Fibroblast of lung (primary cell): ENCODE results near the gene ENTPD7. TPM values are rescaled to one million over a fixed set of nuclear protein-coding genes. Genes with fewer than 3 reads are reported as not detected.
"Not testable (repeated sequence)": the region's sequence is repeated elsewhere in the genome, so short reads cannot be mapped to it uniquely, and the experiment has no call there.

Source experiments
- DNase-seq, 2 donors: peaks; one replicate each; pipeline versions ENCODE4 v3.0.0 to v3.0.0-alpha.2; 2010; ENCODE audit warnings: low read depth in 2 of 2
- H2AFZ ChIP-seq: 2 replicates; pipeline ENCODE4 v1.5.1; 2012; ENCODE audit warnings: low read length, control low read depth, inconsistent platforms
- H3K27ac ChIP-seq: 2 replicates; pipeline ENCODE4 v1.5.1; 2011; ENCODE audit warnings: low read length, control low read depth; ENCODE audit not compliant: insufficient read depth
- H3K27me3 ChIP-seq: 2 replicates; pipeline ENCODE4 v1.5.1; 2011; ENCODE audit warnings: mild to moderate bottlenecking, low read length; ENCODE audit not compliant: control insufficient read depth, insufficient read depth
- H3K36me3 ChIP-seq: 2 replicates; pipeline ENCODE4 v1.5.1; 2011; ENCODE audit warnings: low read length; ENCODE audit not compliant: control insufficient read depth, insufficient read depth
- H3K4me1 ChIP-seq: 2 replicates; pipeline ENCODE4 v1.5.1; 2011; ENCODE audit warnings: low read length; ENCODE audit not compliant: control insufficient read depth, insufficient read depth; ENCODE audit errors: extremely low read depth
- H3K4me2 ChIP-seq: 2 replicates; pipeline ENCODE4 v1.5.1; 2011; ENCODE audit warnings: low read length, control low read depth; ENCODE audit not compliant: insufficient read depth; ENCODE audit errors: extremely low read depth
- H3K4me3 ChIP-seq, 4 experiments: fragments of 200-600 bp in 1 of 4; sonication (generic) in 1 of 4; replicated peaks in 1 of 4; 2 replicates each; pipeline ENCODE4 v1.5.1; 2011 to 2016; ENCODE audit warnings: low read length in 4 of 4, low read depth in 3 of 4, mild to moderate bottlenecking in 3 of 4, control low read depth in 2 of 4, inconsistent platforms in 1 of 4, mixed read lengths in 1 of 4; ENCODE audit not compliant: insufficient read depth in 1 of 4; ENCODE audit errors: control extremely low read depth in 1 of 4
- H3K79me2 ChIP-seq: 2 replicates; pipeline ENCODE4 v1.5.1; 2012; ENCODE audit warnings: mild to moderate bottlenecking, low read length, inconsistent platforms; ENCODE audit not compliant: control insufficient read depth, insufficient read depth
- H3K9ac ChIP-seq: 2 replicates; pipeline ENCODE4 v1.5.1; 2011; ENCODE audit warnings: mild to moderate bottlenecking, low read length, control low read depth; ENCODE audit not compliant: insufficient read depth
- H3K9me3 ChIP-seq: 2 replicates; pipeline ENCODE4 v1.5.1; 2012; ENCODE audit warnings: low read depth, low read length; ENCODE audit not compliant: control insufficient read depth, insufficient read depth
- H4K20me1 ChIP-seq: 2 replicates; pipeline ENCODE4 v1.5.1; 2011; ENCODE audit warnings: low read length; ENCODE audit not compliant: control insufficient read depth, insufficient read depth; ENCODE audit errors: extremely low read depth
- CTCF ChIP-seq, 2 donors: IDR thresholded peaks in 1 of 2; conservative IDR thresholded peaks in 1 of 2; 1 replicate in 1 of 2; 2 replicates in 1 of 2; pipeline ENCODE4 v1.5.1; 2011 to 2012; ENCODE audit warnings: low read length in 2 of 2, control low read depth in 1 of 2, inconsistent platforms in 1 of 2, low read depth in 1 of 2, mild to moderate bottlenecking in 1 of 2
- EZH2 ChIP-seq: IDR thresholded peaks from 2 replicates; pipeline ENCODE4 v1.5.1; 2012; ENCODE audit warnings: low read length, control low read depth, mild to moderate bottlenecking; ENCODE audit errors: missing control alignments
- polyA plus RNA-seq, 2 donors: library from polyadenylated mRNA; depleted of rRNA in 1 of 2; stranded (reverse) in 1 of 2; unstranded in 1 of 2; fragments of >200 nt; gene quantifications; 2 replicates each; pipeline ENCODE4 v1.2.1, GENCODE V29; 2011 to 2012; ENCODE audit warnings: missing spikeins in 1 of 2
- total RNA-seq: library from RNA; depleted of rRNA; stranded (reverse); fragments of >200 nt; gene quantifications from 2 replicates; pipeline ENCODE4 v1.2.1, GENCODE V29; 2014

ENTPD7 gene
- total and polyA plus RNA-seq, 2 donors (not counting 1 experiment from before 2014, with no cell fraction given): 17.3 to 28.9 TPM

GRCh38 chr10:99733366-99733765, 74.1 kb downstream of the ENTPD7 start:
- Histone ChIP-seq H3K36me3 (no peaks in the 10 kb centered on the region), H3K4me1 (peaks cover 5% of the 10 kb centered on the region), H3K9me3 (no peaks in the 10 kb centered on the region), H2AFZ (no peak overlapping the region), H3K79me2 (peaks cover 14% of the 10 kb centered on the region), H4K20me1 (no peaks in the 10 kb centered on the region), H3K27me3 (no peaks in the 10 kb centered on the region), H3K4me3 (peak overlapping the region; percentile 22 to 97 (median 58)), H3K9ac (no peak overlapping the region), H3K4me2 (peak overlapping the region; percentile 70), H3K27ac (no peak overlapping the region)
- TF ChIP-seq EZH2 (no peak), CTCF (conservative IDR thresholded peaks at IDR 0.05 in 1 of 2, IDR thresholded peaks at IDR 0.05 in 1 of 2; ENCODE audit: low read depth in 1 of 2, low read length in 2 of 2) (no peak)
- DNase-seq: peak; percentile 31 to 36

- H3K4me3 ChIP-seq, H3K36me3 ChIP-seq, H3K27me3 ChIP-seq, H3K4me2 ChIP-seq, H3K27ac ChIP-seq, DNase-seq, H3K4me1 ChIP-seq, H2AFZ ChIP-seq, H3K9ac ChIP-seq, H4K20me1 ChIP-seq, H3K9me3 ChIP-seq: not testable (repeated sequence)
- peaks cover 14% of the 10 kb centered on the region for H3K79me2 ChIP-seq
Observed at GRCh38 chr10:99734111-99734510, 74.8 kb downstream of the ENTPD7 start.

- TF ChIP-seq EZH2 (no peak), CTCF (conservative IDR thresholded peaks at IDR 0.05 in 1 of 2, IDR thresholded peaks at IDR 0.05 in 1 of 2; ENCODE audit: low read depth in 1 of 2, low read length in 2 of 2) (no peak)
- H3K79me2 ChIP-seq: no peaks in the 10 kb centered on the region
- DNase-seq: no peak
- H3K36me3 ChIP-seq: no peaks in the 10 kb centered on the region
- peaks cover 5% of the 10 kb centered on the region for H3K4me1 ChIP-seq
- H4K20me1 ChIP-seq: no peaks in the 10 kb centered on the region
- no peak overlapping the region for H2AFZ ChIP-seq
- no peaks in the 10 kb centered on the region for H3K27me3 ChIP-seq
- H3K27ac ChIP-seq: no peak overlapping the region
- H3K4me2 ChIP-seq: no peak overlapping the region
- no peak overlapping the region for H3K4me3 ChIP-seq
- H3K9me3 ChIP-seq: no peaks in the 10 kb centered on the region
- no peak overlapping the region for H3K9ac ChIP-seq
Observed at GRCh38 chr10:99740260-99740659, 81.0 kb downstream of the ENTPD7 start.
